PC-3 (cell line): ENCODE results near the gene TGFB2. TPM values are rescaled to one million over a fixed set of nuclear protein-coding genes. Genes with fewer than 3 reads are reported as not detected.

ENCODE experiments used
- ATAC-seq: fragments of 200-7000 bp; cut with Tn5 transposase; 2 replicates; pipeline ENCODE4 v1.9.1; 2020; ENCODE audit warnings: mild to moderate bottlenecking, moderate library complexity
- BruUV-seq: library from RNA; stranded (reverse); fragments of 400-500 nt; replicated peaks from 2 replicates; lab custom pipeline; 2021; lab: Mats Ljungman, UMichigan
- CTCF ChIA-PET: fragments of 300-600 bp; sonication (Branson Sonifier 250); formaldehyde crosslinking; loops from one replicate; lab custom pipeline; 2022; ENCODE audit warnings: antibody characterized with exemption; lab: Charles Lee
- POLR2A ChIA-PET: fragments of 300-600 bp; sonication (Branson Sonifier 250); formaldehyde crosslinking; loops from one replicate; lab custom pipeline; 2022; ENCODE audit warnings: antibody characterized with exemption; ENCODE audit not compliant: unreplicated experiment; lab: Charles Lee
- DNase-seq: peaks from one replicate; pipeline ENCODE4 v3.0.0-alpha.2; 2015
- H2AFZ ChIP-seq: fragments of 300-600 bp; sonication (generic); 2 replicates; pipeline ENCODE4 v1.6.0; 2016; ENCODE audit warnings: antibody characterized with exemption, low read length
- H3F3A ChIP-seq: fragments of 300-600 bp; sonication (generic); one replicate; pipeline ENCODE4 v1.6.0; 2017; ENCODE audit warnings: antibody characterized with exemption, low read length, control low read depth, mild to moderate bottlenecking; ENCODE audit not compliant: unreplicated experiment
- H3K27ac ChIP-seq: fragments of 300-600 bp; sonication (generic); 2 replicates; pipeline ENCODE4 v1.5.1; 2016; ENCODE audit warnings: mild to moderate bottlenecking, low read length
- H3K27me3 ChIP-seq: fragments of 300-600 bp; sonication (generic); 2 replicates; pipeline ENCODE4 v1.6.1; 2016; ENCODE audit warnings: low read length, mixed read lengths
- H3K36me3 ChIP-seq: fragments of 300-600 bp; sonication (generic); 2 replicates; pipeline ENCODE4 v1.6.1; 2016; ENCODE audit warnings: low read depth, mixed run types, low read length, mixed read lengths
- H3K4me1 ChIP-seq: fragments of 300-600 bp; sonication (generic); 2 replicates; pipeline ENCODE4 v1.5.1; 2016; ENCODE audit warnings: low read length; ENCODE audit not compliant: insufficient read depth
- H3K4me2 ChIP-seq: fragments of 300-600 bp; sonication (generic); 2 replicates; pipeline ENCODE4 v1.6.0; 2016; ENCODE audit warnings: low read length
- H3K4me3 ChIP-seq: fragments of 300-600 bp; sonication (generic); 2 replicates; pipeline ENCODE4 v1.5.1; 2016; ENCODE audit warnings: mild to moderate bottlenecking, low read length, mixed read lengths
- H3K79me2 ChIP-seq: fragments of 300-600 bp; sonication (generic); 2 replicates; pipeline ENCODE4 v1.6.1; 2017; ENCODE audit warnings: low read length, mixed read lengths
- H3K9ac ChIP-seq: fragments of 300-600 bp; sonication (generic); 2 replicates; pipeline ENCODE4 v1.6.0; 2016; ENCODE audit warnings: mild to moderate bottlenecking, low read length
- H3K9me2 ChIP-seq: fragments of 300-600 bp; sonication (generic); replicated peaks from 2 replicates; pipeline ENCODE4 v1.6.1; 2016; ENCODE audit warnings: mixed run types, low read length, mixed read lengths
- H3K9me3 ChIP-seq: fragments of 300-600 bp; sonication (generic); 2 replicates; pipeline ENCODE4 v1.6.1; 2016; ENCODE audit warnings: low read length, mixed read lengths
- H4K20me1 ChIP-seq: fragments of 300-600 bp; sonication (generic); 2 replicates; pipeline ENCODE4 v1.6.1; 2016; ENCODE audit warnings: low read length, mixed read lengths
- EZH2 ChIP-seq: fragments of 300-600 bp; sonication (generic); IDR thresholded peaks from one replicate; pipeline ENCODE4 v1.6.1; 2017; ENCODE audit warnings: antibody characterized with exemption, mild to moderate bottlenecking, low read length; ENCODE audit not compliant: unreplicated experiment
- EZH2phosphoT487 ChIP-seq: fragments of 300-600 bp; sonication (generic); IDR thresholded peaks from 2 replicates; pipeline ENCODE4 v1.6.1; 2018; ENCODE audit warnings: mild to moderate bottlenecking, antibody characterized with exemption, low read length, borderline replicate concordance
- intact Hi-C: fragments of 100-400 bp; cut with micrococcal nuclease; formaldehyde crosslinking; loops from 2 replicates; pipeline ENCODE4 v1.9.0; 2023
- total RNA-seq: library from RNA; depleted of rRNA; stranded (reverse); fragments of >200 nt; gene quantifications from 2 replicates; pipeline ENCODE4 v1.2.3, GENCODE V29; 2014
- TF ChIP-seq, protein P1 (sequence below): fragments of 300-600 bp; sonication (generic); conservative IDR thresholded peaks from 2 replicates; pipeline ENCODE4 v1.5.1; 2017; ENCODE audit warnings: antibody characterized with exemption, low read depth, mild to moderate bottlenecking, low read length

Gene TGFB2
- total RNA-seq, 1 experiment from 2014 or later, result 50.3 TPM

DNA sequence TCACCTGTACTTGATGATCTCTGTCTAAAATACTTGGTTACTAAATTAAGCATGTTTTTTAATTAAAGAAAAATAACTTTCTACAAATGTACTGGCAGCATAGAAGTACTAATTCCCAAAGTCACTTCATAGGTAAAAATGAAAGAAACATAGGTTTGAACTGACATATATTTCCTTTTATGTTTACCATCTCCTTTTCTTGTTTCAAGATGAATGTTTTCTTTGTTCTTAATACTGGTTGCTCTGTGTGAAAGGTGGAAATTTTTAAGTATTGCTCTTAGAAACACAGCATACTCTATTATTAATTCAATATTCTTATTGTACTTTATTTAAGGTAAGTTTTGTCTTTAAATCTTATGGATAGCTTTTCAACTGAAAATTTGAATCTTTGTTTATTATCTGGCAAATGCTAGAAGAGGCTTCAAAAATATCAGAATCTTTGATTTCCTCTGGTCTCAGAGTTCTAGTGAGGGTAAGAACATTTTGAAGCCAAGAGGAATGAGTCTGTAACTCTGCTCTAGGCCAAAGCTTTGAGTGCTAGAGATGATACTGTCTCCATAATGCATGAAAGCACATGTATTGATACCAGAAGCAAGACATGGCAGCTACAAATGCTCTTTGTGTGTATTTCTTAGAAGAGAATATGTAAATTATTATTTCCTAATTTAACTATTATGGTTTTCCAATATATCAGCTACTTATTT, 41.8 kb upstream of the TGFB2 start:
- TF ChIP-seq, protein P1, sequence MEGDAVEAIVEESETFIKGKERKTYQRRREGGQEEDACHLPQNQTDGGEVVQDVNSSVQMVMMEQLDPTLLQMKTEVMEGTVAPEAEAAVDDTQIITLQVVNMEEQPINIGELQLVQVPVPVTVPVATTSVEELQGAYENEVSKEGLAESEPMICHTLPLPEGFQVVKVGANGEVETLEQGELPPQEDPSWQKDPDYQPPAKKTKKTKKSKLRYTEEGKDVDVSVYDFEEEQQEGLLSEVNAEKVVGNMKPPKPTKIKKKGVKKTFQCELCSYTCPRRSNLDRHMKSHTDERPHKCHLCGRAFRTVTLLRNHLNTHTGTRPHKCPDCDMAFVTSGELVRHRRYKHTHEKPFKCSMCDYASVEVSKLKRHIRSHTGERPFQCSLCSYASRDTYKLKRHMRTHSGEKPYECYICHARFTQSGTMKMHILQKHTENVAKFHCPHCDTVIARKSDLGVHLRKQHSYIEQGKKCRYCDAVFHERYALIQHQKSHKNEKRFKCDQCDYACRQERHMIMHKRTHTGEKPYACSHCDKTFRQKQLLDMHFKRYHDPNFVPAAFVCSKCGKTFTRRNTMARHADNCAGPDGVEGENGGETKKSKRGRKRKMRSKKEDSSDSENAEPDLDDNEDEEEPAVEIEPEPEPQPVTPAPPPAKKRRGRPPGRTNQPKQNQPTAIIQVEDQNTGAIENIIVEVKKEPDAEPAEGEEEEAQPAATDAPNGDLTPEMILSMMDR, result no peak
- TF ChIP-seq EZH2, result no peak
- no peak for TF ChIP-seq EZH2phosphoT487
- POLR2A ChIA-PET, result no interaction called here
- no peaks in the 10 kb centered on the region for H3F3A ChIP-seq

DNA sequence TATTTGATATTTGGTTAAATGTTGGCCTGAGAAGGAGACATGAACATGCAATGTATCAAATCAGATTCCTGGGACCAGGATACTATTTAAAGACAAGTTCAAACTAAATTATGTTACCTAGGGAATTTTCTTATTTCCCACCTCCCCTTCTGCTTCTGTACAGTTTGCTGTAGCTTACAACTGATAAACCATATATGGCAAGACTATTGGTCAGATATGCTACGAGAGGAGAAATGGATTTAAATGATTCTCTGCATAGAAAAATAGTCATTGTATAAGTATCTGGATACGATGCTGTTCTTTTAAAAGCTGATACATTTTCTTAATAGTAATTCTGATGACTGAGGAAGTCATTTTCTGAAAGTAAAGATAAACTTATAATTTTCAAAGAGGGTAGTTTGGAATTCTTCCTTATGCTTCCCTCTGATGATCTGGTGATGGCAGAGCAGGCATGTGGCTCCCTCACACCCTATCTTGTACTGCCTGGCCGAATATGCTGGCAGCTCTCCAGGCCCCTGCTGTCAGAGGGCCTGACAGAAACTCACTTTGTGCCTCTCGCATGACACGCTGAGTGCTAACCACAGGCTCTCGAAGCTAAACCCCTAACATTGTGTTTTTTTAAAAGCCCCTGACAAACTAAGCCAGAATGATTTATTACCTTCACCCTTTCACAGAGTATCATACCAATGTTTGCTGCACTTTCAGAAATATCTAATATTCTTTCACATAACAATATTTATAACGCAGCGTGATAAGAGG, 40.7 kb upstream of the TGFB2 start:
- no peak for DNase-seq

More for the DNA sequence above, 41.8 kb upstream of the TGFB2 start:
- no peaks in the 10 kb centered on the region for H3K27me3 ChIP-seq
- intact Hi-C loops, result no loop called here
- H2AFZ ChIP-seq, result no peak overlapping the region
- H3K4me2 ChIP-seq, result no peak overlapping the region
- no peaks in the 10 kb centered on the region for H3K9me2 ChIP-seq
- peaks cover 12% of the 10 kb centered on the region for H4K20me1 ChIP-seq
- H3K4me1 ChIP-seq, result 0 out of 2 replicates have a peak, but pooled peaks cover 4% of the 10 kb centered on the region
- ATAC-seq (no peak), DNase-seq (no peak)
- H3K4me3 ChIP-seq, result no peak overlapping the region
- peaks cover 63% of the 10 kb centered on the region for H3K79me2 ChIP-seq
- no peaks in the 10 kb centered on the region for H3K9me3 ChIP-seq
- peaks cover 59% of the 10 kb centered on the region for H3K36me3 ChIP-seq
- H3K9ac ChIP-seq, result no peak overlapping the region
- CTCF ChIA-PET, result interaction anchor here (0.7 kb wide), 1 partner anchor 352 kb away, joined by 3 read pairs; no protein-coding TSS in a partner anchor
- H3K27ac ChIP-seq, result no peak overlapping the region
- no TSS peak for BruUV-seq

More for the DNA sequence above, 40.7 kb upstream of the TGFB2 start:
- peaks cover 68% of the 10 kb centered on the region for H3K36me3 ChIP-seq
- H4K20me1 ChIP-seq, result peaks cover 7% of the 10 kb centered on the region; the same call in 1 of the 2 replicates
- CTCF ChIA-PET, result no interaction called here
- H3K9me3 ChIP-seq, result no peaks in the 10 kb centered on the region
- BruUV-seq, result no TSS peak
- no peaks in the 10 kb centered on the region for H3K27me3 ChIP-seq
- no peaks in the 10 kb centered on the region for H3F3A ChIP-seq
- intact Hi-C loops, result no loop called here
- H3K4me3 ChIP-seq, result no peak overlapping the region
- H3K9ac ChIP-seq, result no peak overlapping the region
- POLR2A ChIA-PET, result no interaction called here
- H3K9me2 ChIP-seq, result no peaks in the 10 kb centered on the region
- H3K4me1 ChIP-seq, result 0 out of 2 replicates have a peak, but pooled peaks cover 4% of the 10 kb centered on the region
- ATAC-seq, result no peak
- peaks cover 53% of the 10 kb centered on the region for H3K79me2 ChIP-seq
- TF ChIP-seq EZH2phosphoT487, result no peak
- TF ChIP-seq, protein P1, result no peak
- TF ChIP-seq EZH2, result no peak
- H3K4me2 ChIP-seq, result no peak overlapping the region
- no peak overlapping the region for H2AFZ ChIP-seq
- H3K27ac ChIP-seq, result no peak overlapping the region
